ENCODE results near the gene STARD3. TPM values are rescaled to one million over a fixed set of nuclear protein-coding genes. Genes with fewer than 3 reads are reported as not detected.

The STARD3 gene
- total RNA-seq, 2 donors from 2014 or later, result 60.3 to 60.5 TPM

- Histone ChIP-seq H3K36me3 (ENCODE audit: control insufficient read depth, insufficient read depth, low read length) (no peaks in the 10 kb centered on the region), H3K9me3 (ENCODE audit: control insufficient read depth, low read length) (no peaks in the 10 kb centered on the region), H3K4me3 (ENCODE audit: low read length) (no peak overlapping the region), H3K27me3 (ENCODE audit: control insufficient read depth, insufficient read depth, low read length, poor library complexity, severe bottlenecking) (no peaks in the 10 kb centered on the region), H3K27ac (ENCODE audit: low read depth, low read length) (no peak overlapping the region), H3K9ac (ENCODE audit: extremely low read depth, low read length, poor library complexity, severe bottlenecking) (no peak overlapping the region), H3K4me1 (ENCODE audit: control insufficient read depth, insufficient read depth, low read length) (peaks cover 6% of the 10 kb centered on the region)
- Mint-ChIP-seq H3K4me1 (peaks cover 36% of the 10 kb centered on the region), H3K36me3 (ENCODE audit: low read depth) (peaks cover 2% of the 10 kb centered on the region), H3K4me3 (no peak overlapping the region), H3K27me3 (ENCODE audit: insufficient read depth) (no peaks in the 10 kb centered on the region), H3K9me3 (no peaks in the 10 kb centered on the region), H3K27ac (peak overlapping the region; percentile 68)
- DNase-seq, result no peak
- WGBS, 2 experiments (ENCODE audit: insufficient coverage in 1 of 2, insufficient read length in 1 of 2), result 83 to 86% methylated on average over 3 of the region's 4 CpGs
- no peak for TF ChIP-seq CTCF (conservative IDR thresholded peaks at IDR 0.05)
Measured at GRCh38 chr17:39640591-39641031, 3.7 kb downstream of the STARD3 start.

DNA sequence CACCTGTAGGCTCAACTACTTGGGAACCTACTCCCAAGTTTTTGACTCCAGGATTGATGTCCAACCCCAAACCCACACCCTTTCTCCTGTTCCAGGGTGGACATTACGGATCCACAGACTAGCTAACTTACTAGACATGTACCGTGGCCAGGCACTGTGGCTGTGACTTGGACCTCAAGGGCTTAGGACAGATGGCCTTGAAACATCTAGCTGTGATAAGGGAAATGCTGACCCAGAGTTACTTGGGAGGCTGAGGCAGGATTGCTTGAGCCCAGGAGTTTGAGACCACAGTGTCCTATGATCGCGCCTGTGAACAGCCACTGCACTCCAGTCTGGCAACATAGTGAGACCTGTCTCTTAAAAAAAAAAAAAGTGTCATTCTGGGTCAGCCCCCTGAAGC is 4.2 kb downstream of the STARD3 start:
- Histone ChIP-seq H3K4me3 (ENCODE audit: low read length) (no peak overlapping the region), H3K27ac (ENCODE audit: low read depth, low read length) (no peak overlapping the region), H3K9me3 (ENCODE audit: control insufficient read depth, low read length) (no peaks in the 10 kb centered on the region), H3K9ac (ENCODE audit: extremely low read depth, low read length, poor library complexity, severe bottlenecking) (no peak overlapping the region), H3K4me1 (ENCODE audit: control insufficient read depth, insufficient read depth, low read length) (peaks cover 6% of the 10 kb centered on the region), H3K27me3 (ENCODE audit: control insufficient read depth, insufficient read depth, low read length, poor library complexity, severe bottlenecking) (no peaks in the 10 kb centered on the region), H3K36me3 (ENCODE audit: control insufficient read depth, insufficient read depth, low read length) (no peaks in the 10 kb centered on the region)
- no peak overlapping the region for H3K4me3 Mint-ChIP-seq
- peaks cover 32% of the 10 kb centered on the region for H3K4me1 Mint-ChIP-seq
- TF ChIP-seq CTCF (conservative IDR thresholded peaks at IDR 0.05), result no peak
- no peak for DNase-seq
- H3K27me3 Mint-ChIP-seq (ENCODE audit: insufficient read depth), result no peaks in the 10 kb centered on the region
- peaks cover 2% of the 10 kb centered on the region for H3K36me3 Mint-ChIP-seq (ENCODE audit: low read depth)
- 92 to 100% methylated on average over 3 to 4 of the region's 4 CpGs for WGBS, 2 experiments (ENCODE audit: insufficient coverage in 1 of 2, insufficient read length in 1 of 2)
- no peaks in the 10 kb centered on the region for H3K9me3 Mint-ChIP-seq
- H3K27ac Mint-ChIP-seq, result no peak overlapping the region

DNA sequence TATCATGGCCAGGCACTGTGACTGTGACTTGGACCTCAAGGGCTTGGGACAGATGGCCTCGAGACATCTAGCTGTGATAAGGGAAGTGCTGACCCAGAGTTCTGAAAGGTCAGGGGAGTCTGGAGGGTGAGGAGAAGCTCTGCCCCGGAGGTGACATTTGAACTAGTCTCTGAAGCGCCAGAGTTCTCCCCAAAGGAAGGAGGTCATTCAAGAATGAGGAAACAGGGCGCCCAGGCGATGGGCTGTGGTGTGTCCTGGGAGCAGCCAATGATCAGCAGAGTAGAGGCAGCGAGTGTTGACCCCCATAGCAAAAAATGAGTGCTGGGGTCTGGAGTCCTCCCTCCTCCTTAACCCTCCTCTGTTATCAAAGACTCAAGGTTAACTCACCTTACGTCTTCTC is 4.9 kb downstream of the STARD3 start:
- Mint-ChIP-seq H3K27ac (no peak overlapping the region), H3K4me3 (no peak overlapping the region)
- no peak overlapping the region for H3K27ac ChIP-seq (ENCODE audit: low read depth, low read length)

More for the DNA sequence above, 4.9 kb downstream of the STARD3 start:
- H3K36me3 ChIP-seq (ENCODE audit: control insufficient read depth, insufficient read depth, low read length), result no peaks in the 10 kb centered on the region
- H3K27me3 Mint-ChIP-seq (ENCODE audit: insufficient read depth), result no peaks in the 10 kb centered on the region
- H3K4me1 ChIP-seq (ENCODE audit: control insufficient read depth, insufficient read depth, low read length), result peaks cover 6% of the 10 kb centered on the region
- H3K9me3 Mint-ChIP-seq, result no peaks in the 10 kb centered on the region
- H3K9me3 ChIP-seq (ENCODE audit: control insufficient read depth, low read length), result no peaks in the 10 kb centered on the region
- no peaks in the 10 kb centered on the region for H3K27me3 ChIP-seq (ENCODE audit: control insufficient read depth, insufficient read depth, low read length, poor library complexity, severe bottlenecking)
- no peak overlapping the region for H3K9ac ChIP-seq (ENCODE audit: extremely low read depth, low read length, poor library complexity, severe bottlenecking)
- 90 to 92% methylated on average over 6 to 7 of the region's 7 CpGs for WGBS, 2 experiments (ENCODE audit: insufficient coverage in 1 of 2, insufficient read length in 1 of 2)
- peaks cover 2% of the 10 kb centered on the region for H3K36me3 Mint-ChIP-seq (ENCODE audit: low read depth)
- TF ChIP-seq CTCF (conservative IDR thresholded peaks at IDR 0.05), result no peak
- peaks cover 27% of the 10 kb centered on the region for H3K4me1 Mint-ChIP-seq
- DNase-seq, result no peak
- H3K4me3 ChIP-seq (ENCODE audit: low read length), result no peak overlapping the region
